HTERT RPE-1 (cell line): ENCODE data around the gene FGB.

Experiments used
- in situ Hi-C: fragments of 300-500 bp; cut with MboI; formaldehyde crosslinking; loops from 4 replicates; pipeline ENCODE4 v1.14.3; 2020; ENCODE audit warnings: low sequenced_read_pairs

FGB gene

DNA sequence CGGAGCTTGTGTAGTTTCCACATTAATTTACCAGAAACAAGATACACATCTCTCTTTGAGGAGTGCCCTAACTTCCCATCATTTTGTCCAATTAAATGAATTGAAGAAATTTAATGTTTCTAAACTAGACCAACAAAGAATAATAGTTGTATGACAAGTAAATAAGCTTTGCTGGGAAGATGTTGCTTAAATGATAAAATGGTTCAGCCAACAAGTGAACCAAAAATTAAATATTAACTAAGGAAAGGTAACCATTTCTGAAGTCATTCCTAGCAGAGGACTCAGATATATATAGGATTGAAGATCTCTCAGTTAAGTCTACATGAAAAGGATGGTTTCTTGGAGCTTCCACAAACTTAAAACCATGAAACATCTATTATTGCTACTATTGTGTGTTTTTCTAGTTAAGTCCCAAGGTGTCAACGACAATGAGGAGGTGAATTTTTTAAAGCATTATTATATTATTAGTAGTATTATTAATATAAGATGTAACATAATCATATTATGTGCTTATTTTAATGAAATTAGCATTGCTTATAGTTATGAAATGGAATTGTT, at the start of gene FGB:
FGB (plus strand) TSS at position 315 of the 558 bp plus-strand sequence; CDS start at position 323, 8 bp downstream.
- in situ Hi-C loops, result no loop called here

DNA sequence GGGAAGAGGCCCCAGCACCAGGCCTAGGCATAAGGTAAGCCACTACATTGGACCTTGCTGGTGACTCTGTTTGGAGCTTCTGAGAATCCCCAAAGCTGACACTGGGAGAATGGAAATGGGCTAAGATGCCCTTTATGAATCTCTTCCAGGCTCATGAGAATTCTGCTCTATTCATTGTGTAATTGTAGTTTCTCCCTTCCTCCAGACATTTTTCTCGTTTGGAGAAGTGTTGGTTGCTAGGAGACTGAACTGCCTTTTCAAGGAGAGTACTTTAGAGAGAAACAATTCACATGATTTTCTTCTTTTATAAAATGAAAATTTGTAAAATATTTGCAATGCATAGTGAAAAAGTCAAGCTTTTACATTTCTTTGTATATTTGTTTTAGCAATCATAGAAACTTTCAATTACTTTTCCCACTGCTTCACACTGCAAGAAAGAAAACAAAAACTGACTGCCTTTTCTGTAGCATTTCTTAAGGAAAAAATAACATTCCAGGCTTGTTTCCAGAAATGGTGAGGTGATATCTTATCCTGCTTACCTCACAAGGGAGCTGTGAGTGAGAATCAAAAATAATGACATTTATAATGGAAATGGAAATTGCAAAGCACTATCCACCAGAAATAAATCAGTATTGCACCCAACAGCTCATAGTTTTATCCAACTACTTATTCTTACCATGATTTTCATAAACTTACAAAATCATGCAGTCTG, 46.3 kb upstream of the FGB start:
- in situ Hi-C loops, result no loop called here

DNA sequence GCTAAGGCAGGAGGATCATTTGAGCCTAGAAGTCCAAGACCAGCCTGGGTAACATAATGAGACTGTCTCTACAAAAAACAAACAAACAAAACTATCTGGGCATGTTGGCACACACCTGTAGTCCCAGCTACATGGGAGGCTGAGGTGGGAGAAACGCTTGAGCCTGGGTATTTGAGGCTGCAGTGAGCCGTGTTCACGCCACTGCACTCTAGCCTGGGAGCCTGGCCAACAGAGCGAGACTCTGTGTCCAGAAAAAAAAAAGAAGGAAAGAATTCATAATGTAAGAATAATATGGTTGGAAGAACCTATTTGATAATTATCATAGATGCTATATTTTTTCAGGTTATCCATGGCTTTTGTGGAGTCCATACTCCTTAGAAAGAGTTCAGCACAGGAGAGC, 45.2 kb upstream of the FGB start:
- in situ Hi-C loops, result no loop called here

DNA sequence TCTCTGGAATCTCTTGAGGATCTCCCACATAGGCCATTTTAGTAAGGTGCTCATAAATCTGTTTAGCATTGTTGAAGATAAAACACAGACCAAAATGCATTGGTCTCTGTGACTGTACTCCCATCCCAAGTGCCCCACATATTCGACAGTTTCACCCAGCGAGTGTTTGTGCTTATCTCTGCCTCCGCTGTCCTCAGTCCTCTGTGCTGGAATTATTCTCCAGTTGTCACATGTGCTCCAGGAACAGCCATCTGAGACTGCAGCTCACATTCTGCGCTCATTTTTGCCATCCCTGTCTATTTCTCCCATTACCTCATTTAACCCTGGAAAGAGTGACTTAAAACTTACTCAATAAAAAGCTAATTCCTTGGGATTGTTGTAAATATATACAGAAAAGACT, 43.6 kb upstream of the FGB start:
- in situ Hi-C loops, result no loop called here

DNA sequence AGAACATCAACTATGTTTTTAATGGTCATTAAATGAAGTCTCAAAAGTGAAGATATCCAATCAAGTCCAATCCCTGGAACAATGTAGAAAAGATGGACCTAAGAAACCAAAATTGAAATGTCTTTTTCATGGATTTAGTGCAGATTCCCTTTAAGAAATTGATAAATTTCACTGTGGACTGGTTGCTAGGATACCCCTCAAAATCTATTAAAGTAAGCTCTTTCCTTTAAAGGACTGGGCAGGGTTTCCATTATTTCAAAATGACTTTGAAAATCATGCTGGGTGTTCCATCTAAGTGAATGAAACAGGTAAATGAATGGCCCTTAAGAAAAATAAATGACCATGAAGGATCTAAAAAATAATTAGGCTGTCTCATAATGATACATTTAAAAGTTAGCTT, 41.2 kb upstream of the FGB start:
- in situ Hi-C loops, result no loop called here

DNA sequence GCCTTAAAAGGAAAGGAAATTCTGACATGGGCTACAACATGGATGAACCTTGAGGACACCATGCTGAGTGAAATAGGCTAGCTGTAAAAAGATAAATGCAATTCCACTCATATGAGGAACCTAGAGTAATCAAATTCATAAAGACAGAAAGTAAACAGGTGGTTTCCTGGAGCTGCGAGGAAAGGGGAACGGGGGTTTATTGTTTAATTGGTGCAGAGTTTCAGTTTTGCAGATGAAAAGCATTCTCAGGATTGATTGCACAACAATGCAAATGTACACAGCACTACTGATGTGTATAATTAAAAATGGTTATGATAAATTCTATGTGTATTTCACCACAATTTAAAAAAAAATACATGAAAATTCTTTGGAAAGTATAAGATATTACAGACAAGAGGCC, 36.7 kb upstream of the FGB start:
- in situ Hi-C loops, result no loop called here

DNA sequence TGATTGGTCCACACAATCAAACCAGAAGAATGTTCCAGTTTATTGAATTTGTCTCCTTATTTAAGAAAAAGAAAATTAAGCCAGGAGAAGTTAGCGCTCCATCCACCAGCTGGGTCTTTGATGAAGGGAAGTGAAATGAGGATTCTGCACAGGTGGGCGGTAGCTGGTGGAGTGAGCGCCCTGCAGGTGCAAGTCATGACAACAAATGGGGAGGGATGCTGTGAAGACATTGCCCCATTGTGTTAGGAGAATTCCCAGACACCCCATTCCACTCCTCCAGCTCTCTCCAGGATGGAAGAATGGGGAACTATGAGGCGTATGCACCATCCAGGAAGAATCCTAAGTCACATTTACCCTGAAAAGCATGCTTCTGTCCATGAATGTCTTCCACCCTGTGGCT, 35.5 kb upstream of the FGB start:
- in situ Hi-C loops, result no loop called here

DNA sequence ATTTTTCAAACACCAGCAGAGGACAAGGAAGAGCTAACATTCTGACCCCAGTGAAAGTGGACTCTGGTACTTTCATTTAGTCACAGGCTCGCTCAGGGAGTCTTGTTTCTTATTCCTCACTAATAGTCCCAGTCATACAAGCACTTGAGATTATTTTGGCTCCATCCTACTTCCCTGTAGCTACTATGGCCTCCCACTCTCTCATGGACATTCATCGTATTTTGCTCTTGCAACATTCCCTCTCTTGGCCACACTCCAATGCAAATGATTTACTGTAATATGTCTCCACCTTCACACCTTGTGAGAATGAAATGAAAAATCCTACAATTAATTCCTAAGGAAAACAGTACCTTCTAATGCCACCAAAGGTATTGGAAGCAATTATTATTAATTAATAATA, 33.9 kb upstream of the FGB start:
- in situ Hi-C loops, result no loop called here

DNA sequence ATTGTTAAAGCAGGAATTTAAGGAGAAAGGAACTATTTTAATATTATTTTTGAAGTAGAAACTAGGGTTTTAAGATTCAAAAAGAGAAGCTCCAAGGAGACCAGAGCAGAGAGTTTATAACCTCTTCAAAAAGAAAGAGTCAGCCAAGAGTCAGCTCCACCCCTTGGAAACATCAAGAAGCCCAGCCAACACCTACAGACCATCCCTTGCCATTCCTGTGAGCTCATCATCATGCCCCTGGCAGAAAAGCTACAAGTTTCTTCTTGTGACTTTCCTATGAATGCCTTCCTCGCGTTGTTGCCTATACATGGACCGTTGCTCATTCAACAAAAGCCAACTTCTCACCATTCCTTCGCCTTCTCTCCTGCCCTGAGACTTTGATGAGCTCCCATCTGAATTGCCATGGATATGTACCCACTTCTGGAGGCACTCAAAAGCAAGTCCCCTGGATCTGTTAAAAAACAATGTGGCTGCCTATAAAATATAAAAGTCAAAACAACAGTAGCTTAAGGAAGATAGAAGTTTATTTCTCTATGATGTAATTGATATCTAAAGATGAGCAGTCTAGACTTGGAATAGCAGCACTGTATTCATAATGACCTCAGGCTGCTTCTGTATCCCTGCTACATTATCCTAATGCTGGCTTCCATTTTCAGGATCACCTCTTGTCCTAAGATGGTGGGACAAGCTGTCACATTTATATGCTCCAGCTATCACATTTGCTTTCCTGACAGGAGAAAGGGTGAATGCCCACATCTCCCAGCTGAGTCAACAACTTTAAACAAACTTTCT, 32.9 kb upstream of the FGB start:
- in situ Hi-C loops, result no loop called here

DNA sequence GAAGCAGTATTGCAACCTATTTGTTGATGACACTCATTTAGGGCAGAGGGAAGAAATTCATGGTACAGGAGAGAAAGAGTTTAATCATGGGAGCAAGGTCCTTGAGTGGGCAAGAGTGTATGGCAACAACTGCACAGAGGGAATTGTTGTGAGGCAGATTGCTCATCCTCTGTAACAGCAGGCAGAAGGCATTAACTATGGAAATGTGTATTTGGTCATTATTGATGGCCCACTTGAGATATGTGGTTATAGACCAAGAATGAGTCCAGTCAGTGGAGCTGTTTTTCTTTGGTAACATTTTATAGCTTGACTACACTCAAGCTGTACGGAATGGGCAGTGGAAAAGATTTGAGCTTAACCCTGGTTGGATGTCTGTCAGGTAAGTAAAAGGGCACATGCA, 28.5 kb upstream of the FGB start:
- in situ Hi-C loops, result no loop called here

DNA sequence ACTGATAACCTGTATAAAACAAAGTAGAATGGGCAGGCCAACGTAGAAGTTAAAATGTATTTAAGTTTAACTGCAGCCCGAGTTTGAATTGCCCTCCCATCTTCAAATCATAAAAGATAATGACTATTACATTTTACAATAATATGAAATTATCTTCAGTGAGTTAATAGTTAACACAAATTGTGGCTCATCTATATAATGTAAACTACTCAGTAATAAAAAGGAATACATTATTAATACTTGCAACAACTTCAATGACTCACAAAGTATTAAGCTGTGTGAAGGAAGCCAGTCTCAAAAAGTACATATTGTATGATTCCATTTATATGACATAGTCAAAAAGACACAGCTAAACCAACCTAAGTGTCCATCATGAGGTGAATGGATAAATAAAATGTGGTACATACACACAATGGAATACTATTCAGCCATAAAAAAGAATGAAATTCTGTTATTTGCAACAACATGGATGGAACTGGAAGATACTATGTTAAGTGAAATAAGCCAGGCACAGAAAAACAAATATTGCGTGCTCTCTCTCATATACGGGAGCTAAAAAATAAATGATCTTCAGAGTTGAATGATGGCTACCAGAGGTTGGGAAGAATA, 20.4 kb upstream of the FGB start:
- in situ Hi-C loops, result no loop called here

DNA sequence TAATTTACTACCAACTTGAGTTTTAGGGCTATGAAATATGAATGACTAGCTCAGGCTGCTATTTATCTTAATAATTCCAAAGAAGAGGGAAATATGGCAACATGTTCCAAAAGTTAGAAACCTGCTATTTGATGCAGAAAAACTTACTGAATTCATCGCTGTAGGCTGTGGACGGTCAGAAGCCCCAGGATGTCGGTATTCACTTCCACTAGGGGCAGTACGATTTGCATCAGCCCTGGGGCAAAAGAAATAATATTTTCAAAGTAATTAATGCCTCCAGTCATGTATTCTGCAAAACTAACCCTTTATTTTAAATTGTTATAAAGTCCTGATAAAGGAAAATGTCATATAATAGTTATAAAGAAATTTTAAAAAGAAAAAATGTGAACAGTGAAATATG, 17.1 kb upstream of the FGB start:
- in situ Hi-C loops, result no loop called here

DNA sequence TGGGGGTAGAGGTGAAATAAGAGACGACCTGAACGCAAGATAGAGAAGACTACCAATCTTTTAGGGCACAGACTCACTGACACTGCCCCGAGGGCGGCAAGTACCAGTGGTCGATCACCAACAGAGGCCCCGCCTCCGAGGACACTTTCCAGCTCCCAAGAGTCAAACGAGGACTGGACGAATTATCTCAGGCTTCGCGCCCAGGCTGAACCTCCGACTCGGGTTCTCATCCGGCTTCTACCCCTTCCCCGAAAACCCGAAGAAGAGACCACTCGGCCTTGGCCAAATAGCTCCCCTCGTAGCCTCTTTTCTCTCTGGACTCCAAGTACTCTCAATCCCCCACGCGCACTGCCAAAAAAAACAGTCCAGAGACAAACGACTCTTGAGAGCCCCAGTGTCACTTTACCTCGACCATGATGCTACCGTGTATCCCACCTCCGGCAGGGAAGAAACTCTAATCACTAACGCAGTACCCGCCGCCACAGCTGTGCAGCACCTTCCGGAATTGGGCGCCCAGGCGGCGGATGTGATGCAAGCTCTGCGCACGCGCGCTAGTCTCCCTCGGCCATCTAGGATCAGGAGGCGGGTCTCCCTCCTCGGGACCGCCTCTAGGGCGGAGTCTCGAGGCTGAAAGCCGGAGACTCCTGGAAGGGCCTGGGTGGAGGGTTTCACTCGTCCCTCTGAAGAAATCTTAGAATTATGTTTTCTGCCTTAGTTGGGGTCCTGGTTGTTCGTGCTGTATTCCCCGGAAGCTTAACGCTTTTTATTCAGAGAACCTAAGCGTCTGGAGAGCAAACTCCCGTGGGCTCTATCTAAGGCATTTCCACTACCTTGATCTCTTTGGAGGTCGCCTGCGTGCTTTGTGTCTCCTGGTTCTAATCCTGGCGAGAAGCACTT, 12.7 kb upstream of the FGB start, which contains the start of gene PLRG1:
PLRG1 (minus strand) TSS at position 507 of the 897 bp plus-strand sequence; CDS start at position 415, 92 bp downstream.
- in situ Hi-C loops, result no loop called here

DNA sequence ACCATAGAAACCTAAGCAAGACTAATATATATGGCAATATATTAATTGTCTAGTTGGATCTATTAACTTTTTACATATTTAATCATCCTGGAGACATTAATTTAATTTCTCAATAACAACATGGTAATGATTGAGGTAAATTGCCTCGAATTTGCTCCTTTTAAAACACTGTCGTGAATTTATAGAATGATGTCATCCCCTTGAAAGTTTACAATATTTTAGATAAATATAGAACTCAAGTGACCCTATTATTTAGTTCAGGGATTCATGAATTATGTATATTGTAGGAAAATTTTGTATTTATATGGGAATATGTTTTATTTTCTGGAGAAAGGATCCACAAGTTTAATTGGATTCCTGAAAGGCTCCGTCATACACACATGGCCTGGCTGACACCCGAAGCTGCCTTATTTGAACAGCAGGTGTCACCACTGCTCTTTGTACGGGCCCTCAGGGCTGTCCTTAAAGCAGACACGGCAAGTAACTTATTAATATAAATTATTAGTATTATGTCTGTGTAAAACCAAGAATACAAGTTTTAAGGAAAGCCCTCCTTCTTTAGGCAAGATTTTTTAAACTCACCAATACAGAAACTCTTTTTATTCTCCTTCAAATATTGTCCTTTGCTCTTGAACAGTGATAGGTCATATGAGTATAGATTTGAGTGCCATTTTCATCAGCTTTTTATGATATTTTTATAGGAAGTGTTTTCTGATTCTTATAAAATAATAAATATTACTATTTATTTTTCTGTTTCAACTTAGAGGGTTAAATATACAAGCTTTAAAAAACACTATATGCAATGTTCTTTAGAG, 10.7 kb upstream of the FGB start:
- in situ Hi-C loops, result no loop called here

DNA sequence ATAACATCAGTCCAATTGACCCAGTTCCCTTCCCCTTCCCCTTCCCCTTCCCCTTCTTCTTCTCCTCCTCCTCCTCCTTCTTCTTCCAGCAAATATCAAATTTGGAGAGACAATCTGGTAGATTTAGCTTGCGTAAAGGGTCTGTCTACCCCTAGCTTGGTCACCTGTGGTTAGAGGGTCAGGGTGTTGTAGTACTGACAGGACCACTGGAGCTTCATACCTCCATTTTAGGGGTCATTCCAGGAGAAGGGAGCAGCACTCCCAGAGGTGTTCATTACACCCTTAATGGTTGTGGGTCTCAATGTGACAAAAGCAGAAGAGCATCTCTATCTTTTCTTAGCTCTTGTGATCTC, 3.7 kb upstream of the FGB start:
- in situ Hi-C loops, result no loop called here

DNA sequence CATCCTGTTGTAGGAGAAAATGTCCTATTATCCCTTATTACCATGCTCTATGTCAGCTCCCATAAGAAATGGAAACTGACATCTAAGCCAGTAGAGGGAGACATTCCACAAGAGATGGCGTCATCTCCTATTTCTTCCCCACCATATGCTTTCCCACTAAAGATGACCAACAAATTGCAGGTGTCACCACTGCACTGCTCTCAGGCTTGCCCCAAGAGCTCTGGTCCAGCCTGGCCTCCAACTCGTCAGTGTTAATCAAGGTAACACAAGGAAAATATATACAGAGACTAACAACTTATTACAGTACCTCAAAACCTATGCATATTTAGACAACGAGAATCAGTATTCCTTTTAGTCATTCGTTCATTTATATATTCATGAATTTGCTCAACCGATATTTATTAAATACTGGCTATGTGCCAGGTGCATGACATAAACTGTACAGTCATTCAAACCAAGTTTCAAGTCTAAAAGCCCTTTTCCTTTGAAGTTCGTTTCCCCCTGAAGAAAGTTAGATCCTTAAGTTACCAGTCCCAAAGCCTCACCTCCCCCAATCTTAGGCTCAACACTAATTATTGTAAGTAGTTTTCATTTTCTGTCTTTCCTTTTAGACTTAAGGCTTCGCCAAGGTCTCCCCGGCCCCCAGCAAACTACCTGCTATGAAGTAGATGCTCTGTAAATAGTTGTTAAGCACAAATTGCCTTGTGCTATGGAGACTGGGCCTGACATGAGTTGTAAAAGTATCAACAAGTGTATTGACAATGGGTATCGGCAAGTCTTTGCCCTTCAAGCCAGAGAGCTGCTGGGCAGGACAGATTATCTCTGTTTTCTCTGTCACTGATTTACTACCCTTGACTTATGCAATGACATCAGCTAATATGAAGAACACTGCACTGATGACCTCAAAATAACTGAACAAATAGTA, 3.1 kb upstream of the FGB start:
- in situ Hi-C loops, result no loop called here

DNA sequence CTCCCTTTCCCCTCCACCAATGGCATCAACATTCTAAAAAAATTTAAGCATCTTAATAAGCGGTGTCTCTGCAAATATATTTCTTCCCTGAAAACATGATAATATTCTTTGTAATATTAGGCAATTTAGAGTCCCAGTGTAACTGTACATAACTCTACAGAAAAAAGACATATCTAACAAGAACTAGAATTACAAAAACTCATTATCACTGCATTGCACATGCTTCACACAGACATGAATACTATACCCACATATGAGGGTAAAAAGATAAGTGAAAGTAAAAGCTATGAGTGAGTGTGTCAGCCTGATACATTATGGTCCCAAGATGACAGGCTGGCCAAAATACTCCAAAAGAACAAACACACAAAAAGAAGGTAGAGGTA, 2.4 kb upstream of the FGB start:
- in situ Hi-C loops, result no loop called here

DNA sequence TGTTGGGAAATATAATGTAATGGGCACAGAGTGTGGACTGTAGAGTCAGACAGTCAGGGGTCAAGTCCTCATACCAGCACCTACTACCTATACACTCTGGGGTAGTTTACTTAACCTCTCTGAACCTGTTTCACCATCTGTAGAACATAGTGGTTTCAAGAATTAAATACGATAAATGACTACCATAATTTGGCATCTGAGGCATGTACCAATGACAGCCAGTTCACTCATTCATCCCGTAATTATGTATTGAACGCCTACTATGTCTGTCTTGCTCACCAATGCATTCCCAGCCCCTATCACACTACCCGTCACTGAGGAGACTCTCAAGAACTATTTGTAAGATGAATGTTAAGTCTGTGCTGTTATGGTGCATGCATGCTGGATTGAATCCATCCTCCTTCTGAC, 2.0 kb upstream of the FGB start:
- in situ Hi-C loops, result no loop called here

DNA sequence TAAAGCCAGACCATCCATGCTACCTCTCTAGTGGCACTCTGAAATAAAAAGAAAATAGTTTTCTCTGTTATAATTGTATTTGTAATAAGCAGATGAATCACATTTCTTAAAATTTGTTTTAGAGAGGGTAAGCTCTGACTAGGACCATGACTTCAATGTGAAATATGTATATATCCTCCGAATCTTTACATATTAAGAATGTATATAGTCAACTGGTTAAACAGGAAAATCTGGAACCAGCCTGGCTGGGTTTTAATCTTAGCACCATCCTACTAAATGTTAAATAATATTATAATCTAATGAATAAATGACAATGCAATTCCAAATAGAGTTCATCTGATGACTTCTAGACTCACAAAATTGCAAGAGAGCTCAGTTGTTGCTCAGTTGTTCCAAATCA, 1.5 kb downstream of the FGB start:
- in situ Hi-C loops, result no loop called here
